HG02884 (cell line): ENCODE results near the gene HEXIM1.

Experiments
- ATAC-seq: cut with Tn5 transposase; IDR thresholded peaks from one replicate; pipeline ENCODE4 v1.9.1; 2021; ENCODE audit warnings: mild to moderate bottlenecking, moderate library complexity; ENCODE audit not compliant: unreplicated experiment

Gene HEXIM1

DNA sequence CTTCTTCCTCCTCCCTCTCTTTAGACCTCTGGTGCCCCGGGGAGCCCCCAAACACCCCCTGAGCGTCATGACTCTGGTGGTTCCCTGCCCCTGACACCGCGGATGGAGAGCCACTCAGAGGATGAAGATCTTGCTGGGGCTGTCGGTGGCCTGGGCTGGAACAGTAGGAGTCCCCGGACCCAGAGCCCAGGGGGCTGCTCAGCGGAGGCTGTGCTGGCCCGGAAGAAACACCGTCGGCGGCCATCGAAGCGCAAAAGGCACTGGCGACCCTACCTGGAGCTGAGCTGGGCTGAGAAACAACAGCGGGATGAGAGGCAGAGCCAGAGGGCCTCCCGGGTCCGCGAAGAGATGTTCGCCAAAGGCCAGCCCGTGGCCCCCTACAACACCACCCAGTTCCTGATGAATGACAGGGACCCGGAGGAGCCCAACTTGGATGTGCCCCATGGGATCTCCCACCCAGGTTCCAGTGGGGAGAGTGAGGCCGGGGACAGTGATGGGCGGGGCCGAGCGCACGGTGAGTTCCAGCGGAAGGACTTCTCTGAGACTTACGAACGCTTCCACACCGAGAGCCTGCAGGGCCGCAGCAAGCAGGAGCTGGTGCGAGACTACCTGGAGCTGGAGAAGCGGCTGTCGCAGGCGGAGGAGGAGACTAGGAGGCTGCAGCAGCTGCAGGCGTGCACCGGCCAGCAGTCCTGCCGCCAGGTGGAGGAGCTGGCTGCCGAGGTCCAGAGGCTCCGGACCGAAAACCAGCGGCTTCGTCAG lies 20.9 kb downstream of the HEXIM1 start:
- no peak for ATAC-seq

DNA sequence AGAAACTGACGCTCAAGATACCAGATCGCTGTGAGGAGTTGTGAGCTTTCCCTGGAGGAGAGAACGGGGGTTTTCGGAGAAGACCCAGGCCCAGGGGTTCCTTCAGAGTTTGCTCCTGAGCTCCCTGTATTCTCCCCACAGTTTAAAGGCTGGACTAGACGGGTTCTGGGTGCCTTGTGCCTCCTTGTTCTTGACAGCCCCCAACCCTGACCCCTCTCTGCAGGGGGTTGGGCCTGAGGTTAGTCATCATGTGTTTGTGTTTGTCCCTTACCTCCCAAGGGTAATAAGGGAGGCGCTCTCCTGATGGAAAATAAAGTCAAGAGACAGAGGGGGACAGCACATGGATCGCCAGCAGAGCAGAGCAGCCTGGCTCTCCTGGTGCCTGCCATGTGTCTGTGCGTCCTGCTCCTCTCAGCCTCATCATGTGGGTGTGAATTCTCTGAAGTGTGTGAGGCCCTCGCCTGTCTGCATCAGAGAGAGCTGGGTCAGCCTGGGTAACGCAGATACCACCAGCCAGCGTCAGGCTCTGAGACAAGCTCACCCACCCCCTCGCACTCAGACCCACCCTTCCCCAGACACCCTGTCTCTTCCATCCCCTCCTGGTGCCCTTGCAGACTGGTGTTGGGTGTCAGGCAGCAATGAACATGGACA lies 22.1 kb downstream of the HEXIM1 start:
- ATAC-seq: no peak

DNA sequence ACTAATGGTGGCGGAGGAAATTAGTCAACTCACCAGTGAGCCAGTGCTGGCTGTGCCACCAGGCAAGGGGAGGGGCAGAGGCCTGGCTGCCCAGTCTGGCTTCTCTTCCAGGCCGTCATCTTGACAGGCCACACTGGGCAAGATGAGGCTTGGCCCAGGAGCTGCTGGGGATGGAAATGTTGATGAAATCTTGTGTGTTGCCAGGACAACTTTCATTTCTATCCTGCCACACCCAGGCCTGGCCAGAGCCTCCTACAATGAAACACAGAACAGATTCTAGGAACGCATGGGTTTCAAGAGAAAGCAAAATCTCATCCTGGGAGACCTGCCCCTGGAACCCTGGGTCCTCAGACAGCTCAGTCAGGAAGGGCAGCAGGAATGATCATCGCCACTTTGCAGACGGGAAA lies 22.7 kb downstream of the HEXIM1 start:
- no peak for ATAC-seq

GRCh38 chr17:45171338-45172231 lies 23.3 kb downstream of the HEXIM1 start:
- no peak for ATAC-seq

- no peak for ATAC-seq
Observed at GRCh38 chr17:45172232-45172540, 23.9 kb downstream of the HEXIM1 start.

DNA sequence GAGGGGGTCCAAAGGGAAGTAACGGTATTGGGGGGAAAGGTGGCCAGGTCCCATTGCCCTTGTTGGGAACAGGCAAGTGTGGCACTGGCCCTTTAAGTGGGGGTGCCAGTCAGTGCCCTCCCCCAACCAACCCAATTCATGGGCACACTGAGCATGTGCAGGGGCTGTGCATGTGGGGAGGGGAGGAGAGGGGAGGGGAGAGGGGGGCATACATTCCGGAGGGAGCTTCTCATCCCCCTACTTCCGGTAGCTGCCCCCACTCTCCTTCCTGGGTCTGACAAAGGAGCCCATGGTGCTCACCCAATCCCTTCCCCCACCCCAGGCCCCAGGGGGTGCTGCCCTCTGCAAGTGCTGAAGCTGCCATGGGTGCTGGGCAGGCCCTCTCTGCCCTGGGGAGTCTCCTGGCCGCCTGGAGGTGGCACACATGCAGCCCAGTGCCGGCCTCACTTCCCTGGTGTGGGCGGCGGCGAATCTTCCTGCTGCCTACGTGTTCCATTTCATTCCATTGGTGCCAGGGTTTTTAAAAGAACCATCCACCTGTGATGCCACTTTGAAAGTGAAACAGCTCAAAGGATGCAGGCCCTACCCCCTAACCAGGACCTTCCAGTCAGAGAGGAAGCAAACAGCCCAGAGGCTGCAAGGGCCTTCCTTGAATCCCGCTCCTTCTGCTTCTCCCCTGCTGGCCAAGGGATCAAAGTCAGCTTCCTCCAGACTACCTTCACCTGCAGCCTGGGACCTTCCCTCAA lies 24.4 kb downstream of the HEXIM1 start:
- ATAC-seq: no peak

DNA sequence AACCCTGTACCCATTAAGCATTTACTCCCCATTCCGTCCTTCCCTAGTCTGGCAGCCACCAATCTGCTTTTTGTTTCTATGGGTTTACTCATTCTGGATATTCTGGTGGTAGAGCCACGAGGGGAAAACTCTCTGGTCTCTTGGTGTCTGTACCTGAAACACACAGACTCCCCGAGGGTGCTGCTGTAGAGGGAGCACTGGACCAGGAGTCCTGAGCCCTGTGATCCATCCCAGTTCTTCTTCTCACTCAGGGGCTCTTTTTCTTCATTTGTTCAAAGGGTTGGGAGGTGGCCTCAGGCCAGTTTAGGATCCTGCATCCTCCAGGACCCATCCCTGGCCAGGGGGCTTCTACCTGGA lies 27.5 kb downstream of the HEXIM1 start:
- no peak for ATAC-seq

- ATAC-seq: no peak
Observed at GRCh38 chr17:45177563-45177962, 29.3 kb downstream of the HEXIM1 start.

GRCh38 chr17:45184144-45184543 lies 35.9 kb downstream of the HEXIM1 start:
- ATAC-seq: no peak

GRCh38 chr17:45186801-45187354 lies 38.6 kb downstream of the HEXIM1 start:
- ATAC-seq: no peak

- ATAC-seq: no peak
Observed at GRCh38 chr17:45189009-45189408, 40.7 kb downstream of the HEXIM1 start.

DNA sequence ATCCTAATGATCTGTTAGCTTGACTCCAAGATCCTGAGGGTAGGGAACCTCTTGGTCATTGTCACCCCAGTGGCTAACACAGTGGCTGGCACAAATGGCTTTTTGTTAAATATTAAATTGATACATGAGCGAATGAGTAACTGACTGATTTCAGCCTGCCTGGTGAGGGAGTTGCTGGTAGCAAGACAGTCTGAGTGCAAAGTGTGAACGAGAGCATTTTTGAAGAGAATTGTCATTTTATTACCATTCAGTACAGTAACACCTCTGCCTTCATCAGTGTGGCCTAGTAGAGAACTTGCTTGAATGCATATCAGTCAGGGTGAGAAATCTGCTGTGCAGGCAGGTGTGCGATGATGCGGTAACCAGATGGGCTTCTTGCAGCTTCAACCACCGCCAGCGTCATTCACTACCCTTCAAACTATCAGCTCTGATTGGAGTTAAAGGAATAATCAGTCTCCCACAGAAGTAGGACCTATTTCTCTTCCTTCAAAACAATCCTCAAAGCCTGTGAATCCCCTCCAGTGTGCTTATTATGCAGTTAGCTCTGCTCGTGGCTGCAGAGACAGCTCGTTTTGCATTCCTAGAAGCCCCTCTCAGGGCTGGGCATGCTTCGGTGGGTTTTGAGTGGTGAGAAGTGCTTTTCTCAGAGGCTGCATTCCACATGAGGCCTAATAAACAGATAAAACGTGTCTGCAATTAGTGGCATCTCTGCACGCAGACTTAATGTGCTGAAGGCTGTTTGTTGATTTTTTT lies 42.4 kb downstream of the HEXIM1 start:
- ATAC-seq: no peak

- ATAC-seq: no peak
Observed at GRCh38 chr17:45195424-45195823, 47.1 kb downstream of the HEXIM1 start.

DNA sequence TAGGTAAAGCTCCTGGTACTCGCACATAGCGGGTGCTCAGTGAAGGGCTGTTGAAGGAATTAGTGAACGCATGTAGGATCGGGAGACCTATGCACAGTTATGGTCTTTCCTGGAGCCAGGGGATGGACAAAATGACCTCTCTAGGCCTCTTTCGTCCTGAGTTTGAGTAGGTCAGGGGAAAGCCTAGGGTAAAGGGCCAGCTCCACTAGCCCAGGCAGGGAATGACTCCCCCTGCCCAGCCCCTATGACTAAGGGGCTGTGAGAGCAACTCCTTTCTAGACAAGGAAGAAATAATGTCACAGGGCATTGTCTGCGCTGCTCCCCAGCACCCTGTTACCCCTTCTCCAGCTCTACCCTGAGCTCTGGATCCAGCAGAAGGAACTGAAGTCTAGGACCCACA lies 48.8 kb downstream of the HEXIM1 start:
- no peak for ATAC-seq

- ATAC-seq: no peak
Observed at GRCh38 chr17:45197555-45198334, 49.5 kb downstream of the HEXIM1 start.

- no peak for ATAC-seq
Observed at GRCh38 chr17:45200701-45201100, 52.4 kb downstream of the HEXIM1 start.

- ATAC-seq: no peak
Observed at GRCh38 chr17:45201457-45201856, 53.2 kb downstream of the HEXIM1 start.
